Fibroblast of pulmonary artery (primary cell): ENCODE results near the gene MARS1.
"Not testable (repeated sequence)": the region's sequence is repeated elsewhere in the genome, so short reads cannot be mapped to it uniquely, and the experiment has no call there.

Experiments
- DNase-seq: peaks from one replicate; pipeline ENCODE4 v3.0.0-alpha.2; 2010; ENCODE audit warnings: low read depth
- H3K4me3 ChIP-seq: replicated peaks from 2 replicates; pipeline ENCODE4 v1.5.1; 2011; ENCODE audit warnings: low read depth, mild to moderate bottlenecking, control low read depth, low read length, moderate library complexity
- CTCF ChIP-seq: IDR thresholded peaks from 2 replicates; pipeline ENCODE4 v1.5.1; 2011; ENCODE audit warnings: mild to moderate bottlenecking, control low read depth, low read length, inconsistent platforms; ENCODE audit errors: missing control alignments

Gene MARS1

GRCh38 chr12:57554453-57554852 is 66.6 kb downstream of the MARS1 start:
- H3K4me3 ChIP-seq = no peak overlapping the region
- no peak for TF ChIP-seq CTCF
- no peak for DNase-seq

- H3K4me3 ChIP-seq = no peak overlapping the region
- DNase-seq = no peak
- no peak for TF ChIP-seq CTCF
Observed at GRCh38 chr12:57554897-57555296, 67.0 kb downstream of the MARS1 start.

- TF ChIP-seq CTCF = no peak
- H3K4me3 ChIP-seq = no peak overlapping the region
- no peak for DNase-seq
Observed at GRCh38 chr12:57558864-57559263, 71.0 kb downstream of the MARS1 start.

DNA sequence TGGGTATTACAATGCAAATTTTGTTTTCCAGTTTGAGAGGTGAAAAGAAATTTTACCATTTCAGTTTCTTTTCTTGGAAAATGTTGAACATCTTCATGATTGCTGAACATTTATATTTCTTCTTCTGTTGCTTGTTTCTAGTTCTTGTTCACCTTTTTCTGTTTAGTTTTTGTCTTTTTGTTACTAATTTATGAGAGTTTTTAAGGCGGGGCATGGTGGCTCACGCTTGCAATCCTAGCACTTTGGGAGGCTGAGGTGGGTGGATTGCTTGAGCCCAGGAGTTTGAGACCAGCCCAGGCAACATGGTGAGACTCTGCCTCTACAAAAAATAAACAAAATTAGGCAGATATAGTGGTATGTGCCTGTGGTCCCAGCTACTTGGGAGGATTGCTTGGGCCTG is 72.6 kb downstream of the MARS1 start:
- no peak for TF ChIP-seq CTCF
- no peak overlapping the region for H3K4me3 ChIP-seq

DNA sequence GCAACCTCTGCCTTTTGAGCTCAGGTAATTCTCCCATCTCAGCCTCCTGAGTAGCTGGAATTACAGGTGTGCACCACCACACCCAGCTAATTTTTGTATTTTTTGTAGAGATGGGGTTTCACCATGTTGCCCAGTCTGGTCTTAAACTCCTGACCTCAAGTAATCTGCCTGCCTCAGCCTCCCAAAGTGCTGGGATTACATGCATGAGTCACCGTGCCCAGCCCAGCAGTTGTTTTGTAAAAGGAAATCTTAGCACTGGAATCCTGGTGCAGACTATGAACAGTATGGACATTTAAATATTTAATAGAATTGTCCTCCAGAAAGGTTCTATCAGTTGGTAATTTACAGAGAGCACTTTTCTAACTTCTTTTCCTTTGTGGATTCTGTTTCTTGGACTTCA is 73.2 kb downstream of the MARS1 start:
- peak; percentile 20 for DNase-seq
- not testable (repeated sequence) for H3K4me3 ChIP-seq

More for the DNA sequence above, 72.6 kb downstream of the MARS1 start:
- no peak for DNase-seq

GRCh38 chr12:57563358-57563757 is 75.5 kb downstream of the MARS1 start:
- no peak overlapping the region for H3K4me3 ChIP-seq
- DNase-seq = no peak
- TF ChIP-seq CTCF = no peak

GRCh38 chr12:57564178-57564740 is 76.4 kb downstream of the MARS1 start:
- TF ChIP-seq CTCF = no peak
- H3K4me3 ChIP-seq = no peak overlapping the region
- DNase-seq = no peak
